Measurements from ENCODE around the gene VSTM4.

DNA sequence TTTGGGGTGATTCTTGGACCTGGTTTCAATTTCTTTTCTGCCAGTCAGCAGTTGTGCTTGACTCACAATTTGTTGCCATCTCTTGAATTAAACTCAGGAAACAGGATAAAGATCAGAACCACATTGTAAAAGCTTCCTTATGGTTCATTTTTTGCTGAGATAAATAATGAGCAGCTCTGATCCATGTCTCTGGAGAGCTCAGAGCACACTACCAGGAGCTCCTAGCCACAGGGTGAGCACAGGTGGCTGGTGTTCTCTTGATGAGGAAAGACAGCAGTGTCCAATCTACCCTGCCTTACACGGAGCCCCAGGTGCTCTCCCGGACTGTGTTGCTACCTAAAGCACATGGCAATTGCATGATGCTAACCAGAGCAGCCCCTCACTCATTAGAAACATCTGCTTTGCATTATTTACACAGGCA is 35.7 kb upstream of the VSTM4 start:
- TF ChIP-seq, protein P1, sequence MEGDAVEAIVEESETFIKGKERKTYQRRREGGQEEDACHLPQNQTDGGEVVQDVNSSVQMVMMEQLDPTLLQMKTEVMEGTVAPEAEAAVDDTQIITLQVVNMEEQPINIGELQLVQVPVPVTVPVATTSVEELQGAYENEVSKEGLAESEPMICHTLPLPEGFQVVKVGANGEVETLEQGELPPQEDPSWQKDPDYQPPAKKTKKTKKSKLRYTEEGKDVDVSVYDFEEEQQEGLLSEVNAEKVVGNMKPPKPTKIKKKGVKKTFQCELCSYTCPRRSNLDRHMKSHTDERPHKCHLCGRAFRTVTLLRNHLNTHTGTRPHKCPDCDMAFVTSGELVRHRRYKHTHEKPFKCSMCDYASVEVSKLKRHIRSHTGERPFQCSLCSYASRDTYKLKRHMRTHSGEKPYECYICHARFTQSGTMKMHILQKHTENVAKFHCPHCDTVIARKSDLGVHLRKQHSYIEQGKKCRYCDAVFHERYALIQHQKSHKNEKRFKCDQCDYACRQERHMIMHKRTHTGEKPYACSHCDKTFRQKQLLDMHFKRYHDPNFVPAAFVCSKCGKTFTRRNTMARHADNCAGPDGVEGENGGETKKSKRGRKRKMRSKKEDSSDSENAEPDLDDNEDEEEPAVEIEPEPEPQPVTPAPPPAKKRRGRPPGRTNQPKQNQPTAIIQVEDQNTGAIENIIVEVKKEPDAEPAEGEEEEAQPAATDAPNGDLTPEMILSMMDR (IDR thresholded peaks at IDR 0.05), result no peak
- TF ChIP-seq POLR2A (IDR thresholded peaks at IDR 0.05), result no peak

Data from heart left ventricle (tissue), 13 donors.